ENCODE data around the gene CABLES2.
"Not testable (repeated sequence)": the region's sequence is repeated elsewhere in the genome, so short reads cannot be mapped to it uniquely, and the experiment has no call there.

Gene CABLES2

GRCh38 chr20:62433658-62434497 is 26.8 kb upstream of the CABLES2 start:
- peak; percentile 16 for DNase-seq (ENCODE audit: low spot score)

- no peak for DNase-seq (ENCODE audit: low spot score)
Measured at GRCh38 chr20:62430866-62431447, 23.9 kb upstream of the CABLES2 start.

- DNase-seq (ENCODE audit: low spot score), result no peak
Measured at GRCh38 chr20:62430311-62430853, 23.3 kb upstream of the CABLES2 start.

GRCh38 chr20:62429455-62430310 is 22.6 kb upstream of the CABLES2 start:
- DNase-seq (ENCODE audit: low spot score), result no peak

- no peak for DNase-seq (ENCODE audit: low spot score)
Measured at GRCh38 chr20:62428396-62429295, 21.6 kb upstream of the CABLES2 start.

GRCh38 chr20:62428002-62428372 is 20.9 kb upstream of the CABLES2 start:
- no peak for DNase-seq (ENCODE audit: low spot score)

GRCh38 chr20:62427172-62428001 is 20.3 kb upstream of the CABLES2 start, which contains the start of gene RBBP8NL:
TSS of gene RBBP8NL (minus strand) at chr20:62427539. CDS start at chr20:62419647, 7,892 bp downstream.
- DNase-seq (ENCODE audit: low spot score), result no peak

GRCh38 chr20:62426699-62427131 is 19.6 kb upstream of the CABLES2 start:
- no peak for DNase-seq (ENCODE audit: low spot score)

- not testable (repeated sequence) for DNase-seq (ENCODE audit: low spot score)
Measured at GRCh38 chr20:62426059-62426348, 18.9 kb upstream of the CABLES2 start.

- no peak for DNase-seq (ENCODE audit: low spot score)
Measured at GRCh38 chr20:62425281-62426058, 18.4 kb upstream of the CABLES2 start.

- DNase-seq (ENCODE audit: low spot score), result no peak
Measured at GRCh38 chr20:62424249-62425107, 17.4 kb upstream of the CABLES2 start.

GRCh38 chr20:62423326-62423706 is 16.2 kb upstream of the CABLES2 start:
- DNase-seq (ENCODE audit: low spot score), result no peak

GRCh38 chr20:62422636-62423325 is 15.7 kb upstream of the CABLES2 start:
- no peak for DNase-seq (ENCODE audit: low spot score)

- DNase-seq (ENCODE audit: low spot score), result no peak
Measured at GRCh38 chr20:62421716-62421990, 14.6 kb upstream of the CABLES2 start.

GRCh38 chr20:62420846-62421715 is 14.0 kb upstream of the CABLES2 start:
- no peak for DNase-seq (ENCODE audit: low spot score)

- no peak for DNase-seq (ENCODE audit: low spot score)
Measured at GRCh38 chr20:62419759-62420158, 12.7 kb upstream of the CABLES2 start.

- no peak for DNase-seq (ENCODE audit: low spot score)
Measured at GRCh38 chr20:62418709-62419487, 11.8 kb upstream of the CABLES2 start.

Measured in globus pallidus (tissue), 1 donor.